ENCODE results near the gene KCNMA1. TPM values are rescaled to one million over a fixed set of nuclear protein-coding genes. Genes with fewer than 3 reads are reported as not detected.

Gene KCNMA1
- total RNA-seq, 1 experiment from 2014 or later, result 31.3 TPM

GRCh38 chr10:77152256-77152655 is 485.4 kb downstream of the KCNMA1 start:
- DNase-seq, result no peak
- Histone ChIP-seq H4K20me1 (ENCODE audit: insufficient read depth, low read depth, low read length) (no peaks in the 10 kb centered on the region), H3K27me3 (ENCODE audit: low read length) (no peaks in the 10 kb centered on the region), H3K79me2 (ENCODE audit: low read length) (no peaks in the 10 kb centered on the region), H3K36me3 (ENCODE audit: insufficient read depth, low read length) (no peaks in the 10 kb centered on the region), H3K4me3 (ENCODE audit: low read length) (no peak overlapping the region), H3K27ac (ENCODE audit: low read length) (no peak overlapping the region), H3K9me2 (replicated peaks; ENCODE audit: insufficient read depth, low read length) (no peaks in the 10 kb centered on the region), H3K9me3 (ENCODE audit: low read length) (no peaks in the 10 kb centered on the region), H2AFZ (ENCODE audit: low read length) (no peak overlapping the region), H3K4me1 (ENCODE audit: low read length) (no peaks in the 10 kb centered on the region), H3K9ac (ENCODE audit: low read length) (no peak overlapping the region), H3K4me2 (ENCODE audit: low read depth, low read length, poor library complexity, severe bottlenecking) (no peak overlapping the region)

GRCh38 chr10:77151408-77151807 is 486.2 kb downstream of the KCNMA1 start:
- no peak overlapping the region for H2AFZ ChIP-seq (ENCODE audit: low read length)
- no peaks in the 10 kb centered on the region for H3K9me2 ChIP-seq (replicated peaks; ENCODE audit: insufficient read depth, low read length)
- H4K20me1 ChIP-seq (ENCODE audit: insufficient read depth, low read depth, low read length), result no peaks in the 10 kb centered on the region
- no peak overlapping the region for H3K4me2 ChIP-seq (ENCODE audit: low read depth, low read length, poor library complexity, severe bottlenecking)
- H3K27ac ChIP-seq (ENCODE audit: low read length), result no peak overlapping the region
- no peaks in the 10 kb centered on the region for H3K79me2 ChIP-seq (ENCODE audit: low read length)
- no peak overlapping the region for H3K4me3 ChIP-seq (ENCODE audit: low read length)
- H3K9me3 ChIP-seq (ENCODE audit: low read length), result no peaks in the 10 kb centered on the region
- no peaks in the 10 kb centered on the region for H3K36me3 ChIP-seq (ENCODE audit: insufficient read depth, low read length)
- H3K9ac ChIP-seq (ENCODE audit: low read length), result no peak overlapping the region
- H3K4me1 ChIP-seq (ENCODE audit: low read length), result no peaks in the 10 kb centered on the region
- H3K27me3 ChIP-seq (ENCODE audit: low read length), result no peaks in the 10 kb centered on the region
- DNase-seq, result no peak

- Histone ChIP-seq H4K20me1 (ENCODE audit: insufficient read depth, low read depth, low read length) (no peaks in the 10 kb centered on the region), H3K79me2 (ENCODE audit: low read length) (no peaks in the 10 kb centered on the region), H3K9me2 (replicated peaks; ENCODE audit: insufficient read depth, low read length) (no peaks in the 10 kb centered on the region), H3K27me3 (ENCODE audit: low read length) (no peaks in the 10 kb centered on the region), H3K4me2 (ENCODE audit: low read depth, low read length, poor library complexity, severe bottlenecking) (no peak overlapping the region), H3K4me1 (ENCODE audit: low read length) (no peaks in the 10 kb centered on the region), H3K4me3 (ENCODE audit: low read length) (no peak overlapping the region), H3K9ac (ENCODE audit: low read length) (no peak overlapping the region), H2AFZ (ENCODE audit: low read length) (no peak overlapping the region), H3K36me3 (ENCODE audit: insufficient read depth, low read length) (no peaks in the 10 kb centered on the region), H3K27ac (ENCODE audit: low read length) (no peak overlapping the region), H3K9me3 (ENCODE audit: low read length) (no peaks in the 10 kb centered on the region)
- no peak for DNase-seq
Observed at GRCh38 chr10:77149706-77150105, 487.9 kb downstream of the KCNMA1 start.

- Histone ChIP-seq H4K20me1 (ENCODE audit: insufficient read depth, low read depth, low read length) (no peaks in the 10 kb centered on the region), H3K79me2 (ENCODE audit: low read length) (no peaks in the 10 kb centered on the region), H3K36me3 (ENCODE audit: insufficient read depth, low read length) (no peaks in the 10 kb centered on the region), H2AFZ (ENCODE audit: low read length) (no peak overlapping the region), H3K27ac (ENCODE audit: low read length) (no peak overlapping the region), H3K27me3 (ENCODE audit: low read length) (no peaks in the 10 kb centered on the region), H3K9me3 (ENCODE audit: low read length) (no peaks in the 10 kb centered on the region), H3K4me2 (ENCODE audit: low read depth, low read length, poor library complexity, severe bottlenecking) (no peak overlapping the region), H3K9me2 (replicated peaks; ENCODE audit: insufficient read depth, low read length) (no peaks in the 10 kb centered on the region), H3K4me1 (ENCODE audit: low read length) (no peaks in the 10 kb centered on the region), H3K9ac (ENCODE audit: low read length) (no peak overlapping the region), H3K4me3 (ENCODE audit: low read length) (no peak overlapping the region)
- no peak for DNase-seq
Observed at GRCh38 chr10:77149001-77149400, 488.6 kb downstream of the KCNMA1 start.

- no peaks in the 10 kb centered on the region for H3K36me3 ChIP-seq (ENCODE audit: insufficient read depth, low read length)
Observed at GRCh38 chr10:77147871-77148270, 489.7 kb downstream of the KCNMA1 start.

DNA sequence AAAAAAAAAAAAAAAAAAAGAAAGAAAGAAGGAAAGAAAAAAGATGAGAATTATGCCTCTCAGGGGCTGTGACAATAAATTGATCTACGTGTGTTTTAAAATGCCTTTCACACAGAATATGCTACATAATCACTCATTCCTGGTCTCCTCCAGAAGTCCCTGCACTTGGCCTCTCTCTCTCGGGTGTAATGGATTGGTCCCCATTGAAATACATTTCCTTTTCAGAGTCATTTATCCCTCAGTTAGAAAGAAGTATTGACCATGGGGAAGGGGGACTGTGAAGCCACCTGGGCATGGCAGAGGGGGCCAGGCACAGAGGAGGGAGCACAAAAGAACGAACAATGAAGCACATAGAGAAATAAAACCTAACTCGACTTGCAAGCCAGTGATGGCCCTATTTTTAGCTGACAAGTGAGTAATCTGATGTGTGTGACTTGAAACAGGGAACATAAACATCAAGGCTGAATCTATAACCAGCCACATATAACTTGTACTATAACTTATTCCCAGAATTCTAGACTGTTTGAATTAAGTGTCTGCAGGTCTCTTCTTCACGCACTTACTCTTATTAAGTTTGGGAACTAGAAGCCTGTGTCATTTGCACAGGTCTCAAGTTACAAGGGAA is 490.8 kb downstream of the KCNMA1 start:
- Histone ChIP-seq H3K36me3 (ENCODE audit: insufficient read depth, low read length) (no peaks in the 10 kb centered on the region), H3K9me2 (replicated peaks; ENCODE audit: insufficient read depth, low read length) (no peaks in the 10 kb centered on the region), H3K79me2 (ENCODE audit: low read length) (no peaks in the 10 kb centered on the region), H3K4me1 (ENCODE audit: low read length) (no peaks in the 10 kb centered on the region), H3K4me2 (ENCODE audit: low read depth, low read length, poor library complexity, severe bottlenecking) (no peak overlapping the region), H2AFZ (ENCODE audit: low read length) (no peak overlapping the region), H3K9ac (ENCODE audit: low read length) (no peak overlapping the region), H3K27ac (ENCODE audit: low read length) (no peak overlapping the region), H3K9me3 (ENCODE audit: low read length) (no peaks in the 10 kb centered on the region), H3K27me3 (ENCODE audit: low read length) (no peaks in the 10 kb centered on the region), H3K4me3 (ENCODE audit: low read length) (no peak overlapping the region), H4K20me1 (ENCODE audit: insufficient read depth, low read depth, low read length) (no peaks in the 10 kb centered on the region)
- no peak for DNase-seq

More at GRCh38 chr10:77147871-77148270, 489.7 kb downstream of the KCNMA1 start:
- Histone ChIP-seq H3K9me3 (ENCODE audit: low read length) (no peaks in the 10 kb centered on the region), H3K9me2 (replicated peaks; ENCODE audit: insufficient read depth, low read length) (no peaks in the 10 kb centered on the region), H3K4me1 (ENCODE audit: low read length) (no peaks in the 10 kb centered on the region), H3K79me2 (ENCODE audit: low read length) (no peaks in the 10 kb centered on the region), H3K27ac (ENCODE audit: low read length) (no peak overlapping the region), H3K4me3 (ENCODE audit: low read length) (no peak overlapping the region), H2AFZ (ENCODE audit: low read length) (no peak overlapping the region), H3K27me3 (ENCODE audit: low read length) (no peaks in the 10 kb centered on the region), H3K9ac (ENCODE audit: low read length) (no peak overlapping the region), H3K4me2 (ENCODE audit: low read depth, low read length, poor library complexity, severe bottlenecking) (no peak overlapping the region), H4K20me1 (ENCODE audit: insufficient read depth, low read depth, low read length) (no peaks in the 10 kb centered on the region)
- no peak for DNase-seq

- Histone ChIP-seq H3K9ac (ENCODE audit: low read length) (no peak overlapping the region), H3K4me2 (ENCODE audit: low read depth, low read length, poor library complexity, severe bottlenecking) (no peak overlapping the region), H3K27me3 (ENCODE audit: low read length) (no peaks in the 10 kb centered on the region), H4K20me1 (ENCODE audit: insufficient read depth, low read depth, low read length) (no peaks in the 10 kb centered on the region), H2AFZ (ENCODE audit: low read length) (no peak overlapping the region), H3K27ac (ENCODE audit: low read length) (no peak overlapping the region), H3K79me2 (ENCODE audit: low read length) (no peaks in the 10 kb centered on the region), H3K36me3 (ENCODE audit: insufficient read depth, low read length) (no peaks in the 10 kb centered on the region), H3K4me1 (ENCODE audit: low read length) (no peaks in the 10 kb centered on the region), H3K9me2 (replicated peaks; ENCODE audit: insufficient read depth, low read length) (no peaks in the 10 kb centered on the region), H3K9me3 (ENCODE audit: low read length) (no peaks in the 10 kb centered on the region), H3K4me3 (ENCODE audit: low read length) (no peak overlapping the region)
- no peak for DNase-seq
Observed at GRCh38 chr10:77144656-77145055, 493.0 kb downstream of the KCNMA1 start.

GRCh38 chr10:77139252-77140160 is 498.1 kb downstream of the KCNMA1 start:
- H3K27ac ChIP-seq (ENCODE audit: low read length), result no peak overlapping the region
- no peaks in the 10 kb centered on the region for H3K36me3 ChIP-seq (ENCODE audit: insufficient read depth, low read length)
- no peak overlapping the region for H3K4me2 ChIP-seq (ENCODE audit: low read depth, low read length, poor library complexity, severe bottlenecking)
- no peak overlapping the region for H3K9ac ChIP-seq (ENCODE audit: low read length)
- H3K9me2 ChIP-seq (replicated peaks; ENCODE audit: insufficient read depth, low read length), result no peaks in the 10 kb centered on the region
- no peaks in the 10 kb centered on the region for H3K9me3 ChIP-seq (ENCODE audit: low read length)
- 0 out of 2 replicates have a peak, but pooled peaks cover 2% of the 10 kb centered on the region for H3K27me3 ChIP-seq (ENCODE audit: low read length)
- H3K4me3 ChIP-seq (ENCODE audit: low read length), result no peak overlapping the region
- no peak overlapping the region for H2AFZ ChIP-seq (ENCODE audit: low read length)
- H3K79me2 ChIP-seq (ENCODE audit: low read length), result no peaks in the 10 kb centered on the region
- no peaks in the 10 kb centered on the region for H3K4me1 ChIP-seq (ENCODE audit: low read length)
- 0 out of 2 replicates have a peak, but pooled peaks cover 4% of the 10 kb centered on the region for H4K20me1 ChIP-seq (ENCODE audit: insufficient read depth, low read depth, low read length)
- DNase-seq, result no peak
